GM18951 (cell line): Measurements from ENCODE around the gene ATF6B.

ENCODE experiments used
- POLR2A ChIP-seq: IDR thresholded peaks from 4 replicates; pipeline ENCODE4 v1.6.1; 2011; ENCODE audit warnings: mild to moderate bottlenecking; ENCODE audit not compliant: insufficient read length, insufficient read depth; ENCODE audit errors: extremely low read depth
- in situ Hi-C: fragments of 300-500 bp; cut with MboI; formaldehyde crosslinking; loops from one replicate; pipeline ENCODE4 v1.12.0; 2022; ENCODE audit warnings: low sequenced_read_pairs, mixed read lengths, inconsistent platforms; ENCODE audit not compliant: unreplicated experiment

ATF6B gene

DNA sequence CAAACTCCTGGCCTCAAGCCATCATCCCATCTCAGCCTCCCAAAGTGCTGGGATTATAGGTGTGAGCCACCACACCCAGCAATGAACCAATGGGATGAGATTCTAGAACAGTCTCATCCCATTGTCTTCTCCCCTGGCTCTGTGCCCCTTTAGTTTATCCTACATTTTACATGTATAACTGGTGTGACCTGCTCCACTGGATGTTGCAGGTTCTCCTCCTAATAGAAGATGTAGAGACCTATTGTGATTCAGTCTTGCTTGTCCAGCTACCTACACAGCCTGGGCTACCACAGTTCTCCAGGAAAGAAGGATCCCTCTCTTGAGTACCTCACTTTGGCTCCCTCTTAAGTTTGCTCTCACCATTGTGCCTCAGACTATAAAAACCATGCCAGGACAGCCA, 4.1 kb upstream of the ATF6B start:
- in situ Hi-C loops = no loop called here
- no peak for TF ChIP-seq POLR2A

GRCh38 chr6:32131439-32131948, 3.4 kb upstream of the ATF6B start:
- no peak for TF ChIP-seq POLR2A
- in situ Hi-C loops = no loop called here

DNA sequence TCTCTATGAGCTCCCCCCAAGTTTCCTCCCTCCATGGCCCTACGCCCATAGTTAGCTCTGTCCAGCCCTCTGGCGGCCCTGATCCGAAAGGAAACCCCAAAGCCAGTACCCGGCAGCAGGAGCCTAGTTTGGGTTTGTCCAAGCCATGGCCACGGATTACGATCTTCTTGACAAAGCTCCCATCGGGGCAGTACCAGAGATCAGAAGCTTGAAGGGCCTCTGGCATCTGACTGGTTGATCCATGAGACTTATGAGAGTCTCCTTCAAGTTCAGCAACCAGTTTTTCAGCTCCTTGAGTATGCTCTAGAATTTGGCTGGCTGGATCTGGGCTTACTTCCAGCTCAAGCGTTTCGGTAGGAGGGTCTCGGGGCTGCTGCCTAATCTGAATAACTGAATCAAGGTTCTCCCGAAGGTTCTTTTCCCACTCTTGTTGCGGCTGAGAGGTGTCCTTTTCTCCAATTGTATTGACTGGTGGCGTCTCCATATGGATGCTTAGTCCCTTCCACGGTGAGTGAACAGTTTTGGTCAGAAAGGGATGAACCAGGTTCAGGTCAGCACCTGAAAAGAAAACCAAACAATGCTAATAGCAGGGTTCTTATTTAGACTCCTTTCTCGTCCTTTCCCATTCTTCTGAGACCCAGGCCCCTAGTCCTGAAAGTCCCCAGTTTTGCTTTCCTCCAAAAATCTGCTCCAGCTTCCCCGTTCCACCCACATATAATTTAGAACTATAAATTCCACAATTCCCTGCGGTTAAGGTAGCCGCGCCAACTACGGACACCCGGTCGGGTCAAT, 1.4 kb upstream of the ATF6B start:
- in situ Hi-C loops = no loop called here
- no peak for TF ChIP-seq POLR2A

DNA sequence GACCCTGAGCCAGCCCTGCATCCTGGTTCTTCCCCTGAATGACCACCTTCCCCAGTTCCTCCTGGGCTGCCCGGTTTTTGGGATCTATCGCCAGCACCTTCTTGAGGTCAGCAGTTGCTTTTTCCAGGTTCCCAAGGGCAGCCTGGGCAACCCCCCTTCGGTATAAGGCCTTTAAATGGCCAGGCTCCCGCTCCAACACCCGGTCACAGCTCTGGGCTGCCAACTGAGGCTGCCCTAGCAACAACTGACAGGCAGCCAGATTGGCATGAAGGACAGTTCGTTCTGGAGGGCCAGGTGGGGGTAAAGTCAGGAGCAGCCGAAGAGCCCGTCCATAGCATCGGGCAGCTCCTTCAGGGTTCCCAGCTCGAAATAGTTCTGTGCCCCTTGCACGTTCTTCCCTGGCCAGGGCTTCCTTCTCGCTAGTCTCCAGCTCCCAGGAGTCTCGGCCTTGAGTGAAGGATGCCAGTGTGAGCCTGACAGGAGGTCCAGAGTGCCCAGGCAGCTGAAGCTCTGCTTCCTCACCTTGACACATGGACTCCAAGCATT, 778 bp upstream of the ATF6B start:
- in situ Hi-C loops = no loop called here
- no peak for TF ChIP-seq POLR2A

- in situ Hi-C loops = no loop called here
Measured at GRCh38 chr6:32127409-32127716, 683 bp downstream of the ATF6B start.

DNA sequence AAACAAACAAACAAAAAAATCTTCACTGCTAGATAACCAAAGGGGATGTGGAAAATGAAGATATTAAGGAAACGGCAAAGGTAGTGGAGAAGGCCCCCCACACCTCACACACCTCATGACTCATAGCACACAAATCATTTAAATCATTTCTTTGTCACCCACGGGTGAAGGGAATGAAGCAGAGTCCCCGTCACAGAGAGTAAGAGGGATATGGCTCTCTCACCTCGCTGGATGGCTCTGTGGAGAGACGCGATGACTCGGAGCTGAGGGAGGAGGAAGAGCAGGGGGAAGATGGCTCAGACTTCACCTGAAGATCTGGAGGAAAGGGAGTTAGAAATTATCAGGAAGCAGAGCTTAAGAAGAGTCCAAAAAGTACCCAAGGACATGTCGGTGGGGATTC, 1.2 kb downstream of the ATF6B start:
- no peak for TF ChIP-seq POLR2A
- in situ Hi-C loops = no loop called here

More at GRCh38 chr6:32127409-32127716, 683 bp downstream of the ATF6B start:
- TF ChIP-seq POLR2A = no peak

DNA sequence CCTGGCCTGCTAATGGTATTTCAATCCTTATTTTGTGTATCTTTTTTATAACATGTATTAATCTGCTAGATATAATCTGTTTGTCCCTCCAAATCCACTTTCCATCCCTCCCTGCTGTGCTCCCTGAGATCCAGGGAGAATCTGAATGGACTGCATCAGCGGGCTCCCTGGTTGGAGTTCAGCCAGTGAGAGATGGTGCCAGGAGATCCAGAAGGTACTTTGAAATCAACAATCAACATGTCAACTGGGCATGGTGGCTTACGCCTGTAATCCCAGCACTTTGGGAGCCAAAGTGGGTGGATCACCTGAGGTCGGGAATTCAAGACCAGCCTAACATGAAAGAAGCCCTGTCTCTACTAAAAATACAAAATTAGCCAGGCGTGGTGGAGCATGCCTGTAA, 4.4 kb downstream of the ATF6B start:
- no peak for TF ChIP-seq POLR2A
- in situ Hi-C loops = no loop called here

GRCh38 chr6:32120573-32121059, 7.4 kb downstream of the ATF6B start:
- no peak for TF ChIP-seq POLR2A
- in situ Hi-C loops = no loop called here

GRCh38 chr6:32118782-32119628, 9.0 kb downstream of the ATF6B start:
- TF ChIP-seq POLR2A = no peak
- in situ Hi-C loops = no loop called here

DNA sequence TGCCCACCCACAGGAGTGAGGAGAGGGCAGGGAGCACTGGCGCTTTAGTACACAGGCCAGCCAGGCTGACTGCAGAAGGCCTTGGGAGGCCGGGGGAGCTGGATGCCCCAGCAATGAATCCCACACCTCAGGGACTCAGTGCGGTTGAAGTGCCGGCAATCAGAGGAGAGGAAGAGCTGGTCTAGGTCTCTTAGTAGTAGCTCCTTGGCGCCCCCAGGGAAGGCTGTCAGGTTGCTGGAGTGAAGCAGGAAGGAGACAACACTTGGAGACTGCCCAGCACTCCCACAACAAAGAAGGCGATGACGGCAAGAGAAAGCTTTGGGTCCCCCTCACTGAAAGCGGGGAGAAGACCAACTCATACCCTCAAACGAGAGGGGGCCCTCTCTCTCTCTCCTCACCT, 10.6 kb downstream of the ATF6B start:
- no peak for TF ChIP-seq POLR2A
- in situ Hi-C loops = no loop called here

- TF ChIP-seq POLR2A = no peak
- in situ Hi-C loops = no loop called here
Measured at GRCh38 chr6:32116674-32117073, 11.4 kb downstream of the ATF6B start.

DNA sequence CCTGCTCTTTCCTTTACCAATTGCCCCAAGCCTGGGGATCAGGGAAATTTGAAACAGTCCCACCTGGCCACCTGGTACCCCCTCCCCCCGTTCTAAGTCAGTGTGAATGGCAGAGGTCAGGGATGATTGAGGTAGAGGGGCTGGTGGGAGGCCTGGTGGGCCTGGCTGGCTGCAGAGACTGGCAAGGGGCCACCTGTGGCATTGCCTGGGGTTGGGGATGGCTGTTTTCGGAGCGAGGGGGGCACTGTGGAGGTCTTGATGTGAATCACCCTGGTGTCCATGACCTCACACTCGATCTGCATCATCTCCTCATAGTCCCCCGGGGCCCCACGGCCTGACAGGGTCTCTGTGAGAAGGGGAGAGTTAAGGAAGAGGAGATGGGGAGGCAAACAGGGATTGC, 12.4 kb downstream of the ATF6B start:
- no peak for TF ChIP-seq POLR2A
- in situ Hi-C loops = no loop called here

- no peak for TF ChIP-seq POLR2A
- in situ Hi-C loops = no loop called here
Measured at GRCh38 chr6:32114796-32115195, 13.2 kb downstream of the ATF6B start.

DNA sequence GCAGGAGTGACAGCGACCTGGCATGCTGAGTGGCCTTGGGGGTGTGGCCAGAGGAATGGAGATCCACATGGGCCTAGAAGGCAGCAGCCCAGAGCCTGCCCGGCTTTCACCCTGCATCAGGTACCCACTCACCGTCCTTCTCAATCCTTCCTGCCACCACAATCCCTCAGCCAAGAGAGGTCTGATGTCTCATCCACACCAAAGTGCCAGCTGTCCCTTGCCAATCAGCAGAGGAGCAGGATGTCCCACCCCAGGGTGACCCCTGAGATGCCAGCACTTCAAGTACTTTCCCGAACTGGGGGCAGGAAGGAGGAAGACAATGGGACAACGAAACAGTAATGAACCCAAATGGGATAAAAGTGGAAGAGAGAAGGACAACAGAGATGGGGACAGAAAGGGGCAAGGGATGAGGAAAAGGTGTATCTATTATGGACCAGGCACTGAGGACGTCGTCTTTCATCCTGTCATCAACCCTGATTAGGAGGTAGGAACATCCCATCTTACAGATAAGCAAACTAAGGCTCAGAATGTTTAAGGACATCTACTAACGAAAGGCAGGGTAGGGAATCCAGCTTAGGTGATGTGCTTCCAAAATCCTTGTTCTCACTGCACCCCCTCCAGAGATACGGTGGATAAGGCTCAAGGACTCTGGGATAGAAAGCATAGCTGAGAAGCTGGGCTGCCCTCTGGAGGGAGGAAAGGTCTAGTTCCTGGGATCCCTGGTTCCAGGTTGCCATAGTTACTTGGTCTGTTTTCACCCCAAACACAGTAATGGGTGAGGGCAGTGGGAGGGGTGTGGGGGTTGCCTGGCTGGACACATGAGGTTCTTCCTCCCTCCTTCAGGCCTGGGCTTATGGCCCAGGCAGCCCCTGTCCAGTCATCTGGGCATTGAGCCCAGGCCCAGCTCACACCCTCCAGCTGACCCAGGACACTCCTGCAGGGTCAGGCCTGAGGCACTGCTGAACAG, 14.4 kb downstream of the ATF6B start:
- TF ChIP-seq POLR2A = no peak
- in situ Hi-C loops = no loop called here
